HG03139 (cell line): ENCODE measurements around the gene SRGAP2B.
"Not testable (repeated sequence)": the region's sequence is repeated elsewhere in the genome, so short reads cannot be mapped to it uniquely, and the experiment has no call there.

Experiments used
- ATAC-seq: cut with Tn5 transposase; IDR thresholded peaks from one replicate; pipeline ENCODE4 v1.9.1; 2021; ENCODE audit not compliant: unreplicated experiment

The SRGAP2B gene

GRCh38 chr1:144917154-144918026 is 177.7 kb downstream of the SRGAP2B start:
- ATAC-seq = not testable (repeated sequence)

- ATAC-seq = not testable (repeated sequence)
Measured at GRCh38 chr1:144913977-144914734, 181.0 kb downstream of the SRGAP2B start.

- ATAC-seq = not testable (repeated sequence)
Measured at GRCh38 chr1:144913458-144913857, 181.7 kb downstream of the SRGAP2B start.

- not testable (repeated sequence) for ATAC-seq
Measured at GRCh38 chr1:144910729-144911128, 184.4 kb downstream of the SRGAP2B start.

- ATAC-seq = not testable (repeated sequence)
Measured at GRCh38 chr1:144900841-144901240, 194.3 kb downstream of the SRGAP2B start.

- not testable (repeated sequence) for ATAC-seq
Measured at GRCh38 chr1:144894454-144895201, 200.5 kb downstream of the SRGAP2B start.

GRCh38 chr1:144893710-144894438 is 201.3 kb downstream of the SRGAP2B start:
- ATAC-seq = not testable (repeated sequence)

GRCh38 chr1:144893062-144893461 is 202.1 kb downstream of the SRGAP2B start:
- ATAC-seq = not testable (repeated sequence)

- not testable (repeated sequence) for ATAC-seq
Measured at GRCh38 chr1:144889450-144890115, 205.5 kb downstream of the SRGAP2B start.

GRCh38 chr1:144883022-144883421 is 212.1 kb downstream of the SRGAP2B start:
- ATAC-seq = not testable (repeated sequence)

GRCh38 chr1:144882343-144882742 is 212.8 kb downstream of the SRGAP2B start:
- not testable (repeated sequence) for ATAC-seq

- ATAC-seq = not testable (repeated sequence)
Measured at GRCh38 chr1:144858607-144859006, 236.5 kb downstream of the SRGAP2B start.
